ENCODE results near the gene PDAP1. TPM values are rescaled to one million over a fixed set of nuclear protein-coding genes. Genes with fewer than 3 reads are reported as not detected.

Gene PDAP1
- total and polyA plus RNA-seq, 8 donors, result 27.8 to 84.6 (median 39.8) TPM

DNA sequence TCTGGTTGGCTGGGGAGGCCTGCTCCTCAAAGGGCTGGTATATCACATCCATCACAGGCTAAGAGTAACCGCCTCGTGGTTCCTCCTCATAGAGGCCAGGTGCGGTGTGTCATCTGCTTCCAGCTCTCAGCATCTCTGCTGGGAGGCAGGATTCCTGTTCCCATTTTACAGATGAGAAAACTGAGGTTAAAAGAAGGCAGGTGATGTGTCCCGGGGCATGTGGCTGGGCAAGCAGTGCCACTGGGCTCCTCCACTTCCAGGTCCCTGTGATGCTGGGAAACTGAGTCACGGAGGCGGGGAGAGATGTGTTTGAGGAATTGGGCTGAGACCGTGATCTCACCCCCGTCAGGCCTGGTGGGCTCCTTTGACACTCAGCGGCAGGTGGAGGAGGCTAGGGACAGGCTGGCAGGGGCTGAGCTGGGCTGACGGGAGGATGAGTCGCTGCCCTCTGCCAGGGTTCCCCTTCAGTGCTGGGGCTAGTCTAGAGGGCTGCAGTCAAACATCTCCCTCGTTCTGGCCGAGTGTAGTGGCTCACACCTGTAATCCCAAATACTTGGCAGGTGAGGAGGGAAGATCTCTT lies 24.5 kb downstream of the PDAP1 start:
- Histone ChIP-seq H3K4me3 (no peak overlapping the region), H3K27me3 (no peaks in the 10 kb centered on the region), H3K4me1 (no peaks in the 10 kb centered on the region), H3K36me3 (peaks cover 0 to 11% (median 0%) of the 10 kb centered on the region in 3 donors), H3K9me3 (no peaks in the 10 kb centered on the region), H3K27ac (no peak overlapping the region)
- 91 to 94% methylated on average over 13 of the region's 13 CpGs for WGBS, 2 donors
- intact Hi-C loops (cut with DNase I), result no loop called here
- FAIRE-seq, result no peak
- no peak for ATAC-seq
- peak in 1 of 6 donors; percentile 51 for DNase-seq
- no peak for TF ChIP-seq CTCF (IDR thresholded peaks at IDR 0.05)

DNA sequence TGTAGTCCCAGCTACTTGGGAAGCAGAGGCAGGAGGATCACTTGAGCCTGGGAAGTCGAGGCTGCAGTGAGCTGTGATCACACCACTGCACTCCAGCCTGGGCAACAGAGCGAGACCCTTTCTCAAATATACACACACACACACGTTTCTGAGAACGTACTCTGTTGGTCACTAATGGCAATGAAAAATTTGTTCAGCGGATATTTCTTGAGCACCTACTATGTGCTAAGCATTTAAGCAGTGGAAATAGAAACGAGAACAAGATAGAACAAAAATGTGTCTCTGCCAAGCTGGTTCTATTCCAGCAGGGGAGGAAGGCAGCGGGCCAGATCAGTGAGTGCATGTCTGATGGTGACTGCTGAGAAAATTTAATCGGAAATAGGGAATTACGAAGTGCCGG lies 25.2 kb downstream of the PDAP1 start:
- no peak overlapping the region for H3K27ac ChIP-seq
- no peak for FAIRE-seq
- intact Hi-C loops (cut with DNase I), result no loop called here
- 88 to 91% methylated on average over 10 of the region's 10 CpGs for WGBS, 2 donors
- peaks cover 0 to 11% (median 0%) of the 10 kb centered on the region in 3 donors for H3K36me3 ChIP-seq
- H3K9me3 ChIP-seq, result no peaks in the 10 kb centered on the region
- no peaks in the 10 kb centered on the region for H3K4me1 ChIP-seq
- H3K4me3 ChIP-seq, result no peak overlapping the region
- no peak for ATAC-seq
- TF ChIP-seq CTCF (IDR thresholded peaks at IDR 0.05), result no peak
- no peak for DNase-seq
- no peaks in the 10 kb centered on the region for H3K27me3 ChIP-seq

GRCh38 chr7:99381664-99382075 lies 26.7 kb downstream of the PDAP1 start:
- DNase-seq, result no peak
- no peak for TF ChIP-seq CTCF (IDR thresholded peaks at IDR 0.05)
- intact Hi-C loops (cut with DNase I), result no loop called here
- Histone ChIP-seq H3K4me3 (no peak overlapping the region), H3K9me3 (no peaks in the 10 kb centered on the region), H3K27me3 (no peaks in the 10 kb centered on the region), H3K4me1 (no peaks in the 10 kb centered on the region), H3K36me3 (peaks cover 0 to 3% (median 0%) of the 10 kb centered on the region in 3 donors), H3K27ac (no peak overlapping the region)
- no peak for ATAC-seq
- no peak for FAIRE-seq
- WGBS, 2 donors, result 70 to 78% methylated on average over 7 of the region's 7 CpGs

DNA sequence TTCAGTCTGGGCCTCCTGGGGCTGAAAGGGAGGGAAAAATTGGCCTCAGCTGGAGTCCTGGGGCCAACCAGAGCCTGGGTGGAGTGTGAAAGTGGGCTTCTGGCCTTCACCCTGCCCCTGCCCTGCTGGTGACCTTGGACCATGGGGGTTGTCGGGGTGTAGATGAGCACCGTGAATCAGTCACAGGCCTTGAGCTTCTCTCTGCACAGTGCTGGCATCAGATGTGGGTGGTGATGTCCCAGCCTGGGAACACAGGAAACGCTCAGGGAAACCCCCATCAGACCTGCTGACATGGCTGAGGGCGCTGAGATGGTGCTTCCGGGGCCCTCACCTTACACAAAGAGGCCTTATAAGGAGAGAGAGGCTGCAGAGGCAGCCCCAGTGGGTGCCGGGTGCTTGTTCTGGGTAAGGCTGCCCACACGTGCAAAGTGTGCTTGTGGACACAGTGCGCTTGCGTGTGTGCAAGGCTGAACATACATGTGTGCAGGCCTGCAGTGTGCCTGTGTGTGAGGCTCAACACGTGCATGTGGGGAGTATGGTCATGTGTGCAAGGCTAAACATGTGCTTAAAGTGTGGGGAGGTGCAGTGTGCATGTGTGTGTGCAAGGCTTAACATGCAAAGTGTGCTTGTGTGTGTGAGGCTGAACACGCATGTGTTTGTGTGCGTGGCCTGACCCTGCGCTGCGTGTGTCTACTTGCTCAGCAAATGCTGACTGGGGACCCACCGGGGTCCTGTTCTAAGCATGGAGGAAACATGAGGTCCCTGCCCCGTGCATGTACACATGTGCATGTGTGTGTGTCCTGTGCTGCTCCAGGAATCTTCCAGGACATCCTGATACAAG lies 27.4 kb downstream of the PDAP1 start:
- TF ChIP-seq CTCF (IDR thresholded peaks at IDR 0.05), result no peak
- FAIRE-seq (no peak), DNase-seq (no peak), ATAC-seq (peak in 3 of 4 donors; percentile 4 to 46 (median 33))
- Histone ChIP-seq H3K9me3 (no peaks in the 10 kb centered on the region), H3K36me3 (no peaks in the 10 kb centered on the region), H3K27me3 (no peaks in the 10 kb centered on the region), H3K4me3 (no peak overlapping the region), H3K4me1 (no peaks in the 10 kb centered on the region), H3K27ac (peak overlapping the region in 2 of 4 donors; percentile 12 to 48)
- WGBS, 2 donors, result 69 to 75% methylated on average over 16 of the region's 16 CpGs
- intact Hi-C loops (cut with DNase I), result no loop called here

All from pancreas (tissue), 10 donors.